ENCODE results near the gene ZNF532.

DNA sequence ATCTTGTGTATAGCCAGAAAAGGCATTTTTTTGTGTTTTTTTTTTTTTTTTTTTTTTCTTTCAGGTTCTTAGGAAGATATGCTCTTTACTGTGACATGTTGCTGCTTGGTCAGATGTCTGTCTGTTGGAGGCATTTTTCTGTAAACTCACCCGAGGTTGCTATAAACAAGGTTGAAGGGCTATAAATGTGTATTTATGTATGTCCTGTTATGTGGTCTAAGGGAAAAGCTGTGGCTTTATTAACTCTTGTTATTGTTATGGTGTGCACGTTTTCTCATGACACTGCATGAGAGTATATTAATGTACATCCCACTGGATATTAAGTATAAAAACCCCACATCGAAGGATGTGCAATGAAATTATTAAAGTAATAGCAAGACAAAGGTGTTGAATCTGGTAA, 102.0 kb downstream of the ZNF532 start:
- TF ChIP-seq, protein P1, sequence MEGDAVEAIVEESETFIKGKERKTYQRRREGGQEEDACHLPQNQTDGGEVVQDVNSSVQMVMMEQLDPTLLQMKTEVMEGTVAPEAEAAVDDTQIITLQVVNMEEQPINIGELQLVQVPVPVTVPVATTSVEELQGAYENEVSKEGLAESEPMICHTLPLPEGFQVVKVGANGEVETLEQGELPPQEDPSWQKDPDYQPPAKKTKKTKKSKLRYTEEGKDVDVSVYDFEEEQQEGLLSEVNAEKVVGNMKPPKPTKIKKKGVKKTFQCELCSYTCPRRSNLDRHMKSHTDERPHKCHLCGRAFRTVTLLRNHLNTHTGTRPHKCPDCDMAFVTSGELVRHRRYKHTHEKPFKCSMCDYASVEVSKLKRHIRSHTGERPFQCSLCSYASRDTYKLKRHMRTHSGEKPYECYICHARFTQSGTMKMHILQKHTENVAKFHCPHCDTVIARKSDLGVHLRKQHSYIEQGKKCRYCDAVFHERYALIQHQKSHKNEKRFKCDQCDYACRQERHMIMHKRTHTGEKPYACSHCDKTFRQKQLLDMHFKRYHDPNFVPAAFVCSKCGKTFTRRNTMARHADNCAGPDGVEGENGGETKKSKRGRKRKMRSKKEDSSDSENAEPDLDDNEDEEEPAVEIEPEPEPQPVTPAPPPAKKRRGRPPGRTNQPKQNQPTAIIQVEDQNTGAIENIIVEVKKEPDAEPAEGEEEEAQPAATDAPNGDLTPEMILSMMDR (conservative IDR thresholded peaks at IDR 0.05; ENCODE audit: low read depth, low read length): no peak
- TF ChIP-seq EZH2 (IDR thresholded peaks at IDR 0.05; ENCODE audit: borderline replicate concordance, low read depth, low read length, poor library complexity, severe bottlenecking): no peak
